GM12875 (cell line): ENCODE measurements around the gene UQCRQ.

ENCODE experiments used
- H3K4me3 ChIP-seq: one replicate; pipeline ENCODE4 v1.5.1; 2011; ENCODE audit warnings: low read depth, low read length, control low read depth
- TF ChIP-seq, protein P1 (sequence below): IDR thresholded peaks from 2 replicates; pipeline ENCODE4 v1.5.1; 2011; ENCODE audit warnings: low read depth, mild to moderate bottlenecking, control low read depth, inconsistent platforms, low read length, moderate library complexity, borderline replicate concordance; ENCODE audit not compliant: insufficient read depth

The UQCRQ gene

DNA sequence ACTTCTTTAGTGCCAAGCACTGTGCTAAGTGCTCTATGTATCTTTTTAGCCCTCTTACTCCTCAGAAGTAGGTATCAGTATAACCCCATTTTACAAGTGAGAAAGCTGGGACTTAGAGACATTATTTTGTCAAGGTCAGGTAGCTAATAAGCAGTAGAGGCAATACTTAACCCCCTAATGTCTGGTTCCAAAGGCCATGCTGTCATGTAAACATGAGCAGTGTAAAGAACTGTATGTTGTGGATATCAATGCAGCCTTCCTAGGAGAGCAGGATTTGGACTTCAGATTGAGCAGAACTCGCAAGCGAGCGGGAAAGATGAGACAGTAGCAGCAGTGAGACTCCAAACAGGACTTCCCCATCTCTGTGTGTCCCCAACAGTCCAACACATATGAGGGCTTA lies 32.4 kb upstream of the UQCRQ start:
- H3K4me3 ChIP-seq = no peak overlapping the region
- TF ChIP-seq, protein P1, sequence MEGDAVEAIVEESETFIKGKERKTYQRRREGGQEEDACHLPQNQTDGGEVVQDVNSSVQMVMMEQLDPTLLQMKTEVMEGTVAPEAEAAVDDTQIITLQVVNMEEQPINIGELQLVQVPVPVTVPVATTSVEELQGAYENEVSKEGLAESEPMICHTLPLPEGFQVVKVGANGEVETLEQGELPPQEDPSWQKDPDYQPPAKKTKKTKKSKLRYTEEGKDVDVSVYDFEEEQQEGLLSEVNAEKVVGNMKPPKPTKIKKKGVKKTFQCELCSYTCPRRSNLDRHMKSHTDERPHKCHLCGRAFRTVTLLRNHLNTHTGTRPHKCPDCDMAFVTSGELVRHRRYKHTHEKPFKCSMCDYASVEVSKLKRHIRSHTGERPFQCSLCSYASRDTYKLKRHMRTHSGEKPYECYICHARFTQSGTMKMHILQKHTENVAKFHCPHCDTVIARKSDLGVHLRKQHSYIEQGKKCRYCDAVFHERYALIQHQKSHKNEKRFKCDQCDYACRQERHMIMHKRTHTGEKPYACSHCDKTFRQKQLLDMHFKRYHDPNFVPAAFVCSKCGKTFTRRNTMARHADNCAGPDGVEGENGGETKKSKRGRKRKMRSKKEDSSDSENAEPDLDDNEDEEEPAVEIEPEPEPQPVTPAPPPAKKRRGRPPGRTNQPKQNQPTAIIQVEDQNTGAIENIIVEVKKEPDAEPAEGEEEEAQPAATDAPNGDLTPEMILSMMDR = no peak

DNA sequence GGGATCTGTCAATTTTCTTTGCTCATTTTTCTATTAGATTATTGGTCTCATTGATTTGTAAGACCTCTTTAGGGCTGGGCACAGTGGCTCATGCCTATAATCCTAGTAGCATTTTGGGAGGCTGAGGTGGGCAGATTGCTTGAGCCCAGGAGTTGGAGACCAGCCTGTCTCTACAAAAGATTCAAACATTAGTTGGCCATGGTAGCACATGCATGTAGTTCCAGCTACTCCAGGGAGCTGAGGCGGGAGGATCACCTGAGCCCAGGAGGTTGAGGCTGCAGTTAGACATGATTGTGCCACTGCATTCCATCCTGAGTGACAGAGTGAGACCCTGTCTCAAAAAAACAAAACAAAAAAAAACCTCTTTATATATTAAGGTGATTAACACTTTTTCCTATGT lies 29.6 kb upstream of the UQCRQ start:
- TF ChIP-seq, protein P1 = no peak
- no peak overlapping the region for H3K4me3 ChIP-seq

DNA sequence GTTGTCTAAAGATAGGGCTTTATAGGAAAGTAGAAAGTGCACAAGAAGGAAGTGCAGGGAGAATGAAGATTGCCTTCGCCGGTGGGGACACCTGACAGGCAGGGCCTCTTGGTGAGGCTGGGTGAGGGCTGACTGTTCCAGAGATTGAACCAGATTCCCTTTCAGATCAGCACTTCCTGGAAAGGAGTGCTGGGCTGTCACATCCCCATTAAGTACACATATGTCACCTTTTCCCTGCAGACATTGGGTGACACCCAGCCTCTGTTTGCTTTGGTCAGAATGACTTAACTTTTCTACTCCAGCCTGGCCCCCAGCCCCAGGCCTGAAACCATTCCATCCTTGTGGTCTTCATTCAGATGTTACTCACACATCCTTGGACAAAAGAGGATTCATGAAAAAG lies 28.6 kb upstream of the UQCRQ start:
- TF ChIP-seq, protein P1 = no peak
- H3K4me3 ChIP-seq = no peak overlapping the region

DNA sequence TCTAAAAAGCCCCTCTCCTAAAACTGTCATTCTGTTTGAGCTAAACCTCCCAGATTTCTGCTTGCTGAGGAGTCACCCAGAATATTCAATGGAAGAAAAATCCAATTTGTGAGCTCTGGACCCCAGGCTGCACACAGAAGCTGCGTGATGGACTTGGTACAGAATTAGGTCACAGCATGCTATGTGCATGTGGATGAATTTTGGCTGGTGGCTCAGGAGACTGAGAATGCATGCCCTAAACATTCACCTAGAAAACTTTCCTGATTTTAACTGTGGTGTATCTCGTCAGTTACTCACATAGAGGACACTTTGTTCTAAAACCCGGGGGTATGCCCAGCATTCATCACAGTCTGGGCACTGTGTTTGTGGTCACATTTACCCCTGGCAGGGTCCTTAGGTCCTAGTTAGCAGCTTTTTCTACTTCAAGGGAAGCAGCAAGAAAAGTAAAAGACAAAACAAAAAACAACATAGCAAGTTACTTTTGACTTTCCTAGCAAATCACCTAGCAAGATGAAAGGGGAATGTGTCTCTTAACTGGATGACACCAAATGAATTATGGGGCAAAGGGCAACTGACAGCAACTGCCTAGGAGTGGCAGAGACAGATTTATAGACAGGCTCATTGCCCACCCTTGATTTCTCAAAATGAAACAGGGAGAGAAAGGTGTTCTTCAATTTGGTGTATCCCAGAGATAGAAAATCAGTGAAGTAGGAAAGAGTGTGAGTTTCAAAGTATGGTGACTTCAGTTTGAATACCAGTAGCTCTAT lies 27.7 kb upstream of the UQCRQ start:
- TF ChIP-seq, protein P1 = no peak
- no peak overlapping the region for H3K4me3 ChIP-seq

DNA sequence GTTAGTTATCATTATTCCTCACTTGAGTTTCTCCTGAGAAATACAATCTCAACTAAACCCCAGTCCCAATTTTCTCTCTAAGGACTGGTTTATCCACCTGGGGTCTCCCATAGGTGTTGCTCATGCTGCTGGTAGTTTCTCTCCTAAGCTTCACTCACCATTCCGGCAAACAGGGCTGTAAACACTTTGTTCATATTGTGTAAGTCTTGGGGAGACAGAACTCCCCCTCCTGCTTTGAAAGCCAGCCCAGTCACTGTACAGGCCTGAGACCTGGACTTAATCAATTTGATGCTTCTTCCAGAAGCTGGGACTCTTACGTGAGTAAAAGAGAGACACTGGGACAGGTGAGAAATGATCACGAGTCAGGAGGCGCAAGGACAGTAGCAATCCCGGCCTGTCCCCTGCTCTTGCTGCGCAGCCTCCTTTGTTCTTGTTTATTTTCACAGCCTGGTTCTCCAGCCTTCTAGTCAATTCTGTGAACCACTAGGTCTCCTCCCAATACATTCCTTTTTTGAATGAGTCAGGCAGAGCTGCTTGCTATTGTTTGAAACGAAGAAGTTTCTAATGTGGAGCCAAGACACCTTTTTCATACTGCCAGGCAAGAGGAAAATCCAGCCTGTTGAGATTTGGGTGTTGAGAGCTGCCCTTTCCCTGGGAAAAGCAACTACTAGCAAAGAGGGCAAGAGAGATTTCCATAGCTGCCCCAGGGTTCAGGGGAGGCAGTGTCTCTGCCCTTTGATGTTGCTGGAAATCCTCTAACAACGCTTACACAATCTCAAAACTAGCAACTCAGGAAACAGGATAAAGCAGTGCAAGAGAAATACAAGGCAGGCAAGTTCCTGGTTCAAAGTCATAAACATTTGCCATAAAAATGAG lies 26.8 kb upstream of the UQCRQ start:
- H3K4me3 ChIP-seq = no peak overlapping the region
- TF ChIP-seq, protein P1 = no peak

DNA sequence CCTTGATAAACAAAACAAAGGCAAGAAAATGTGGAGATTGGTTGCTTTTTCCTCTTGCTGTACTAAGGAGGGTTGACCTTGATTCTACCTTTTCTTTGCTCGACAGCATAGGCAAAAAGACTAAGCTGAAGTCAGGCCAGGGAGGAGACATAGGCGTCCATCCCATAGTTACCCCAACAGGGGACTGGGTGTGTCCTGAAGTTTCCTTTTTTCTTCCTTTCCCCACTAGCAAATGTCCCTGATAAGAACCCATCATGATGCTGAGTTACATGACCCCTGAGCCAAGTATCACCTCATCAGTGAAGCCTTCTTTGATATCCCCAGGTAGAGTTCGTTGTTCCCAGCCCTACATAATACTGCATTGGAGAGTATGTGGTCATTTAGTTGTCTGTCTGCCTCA lies 26.1 kb upstream of the UQCRQ start:
- TF ChIP-seq, protein P1 = no peak
- H3K4me3 ChIP-seq = no peak overlapping the region
